Forelimb muscle (tissue), 1 donor: Measurements from ENCODE around the gene VDAC1. TPM values are rescaled to one million over a fixed set of nuclear protein-coding genes. Genes with fewer than 3 reads are reported as not detected.
"Not testable (repeated sequence)": the region's sequence is repeated elsewhere in the genome, so short reads cannot be mapped to it uniquely, and the experiment has no call there.

Experiments used
- DNase-seq: peaks from one replicate; pipeline ENCODE4 v3.0.0-alpha.2; 2013; ENCODE audit warnings: low read depth
- polyA plus RNA-seq: library from polyadenylated mRNA; unstranded; fragments of 120-200 nt; gene quantifications from one replicate; pipeline ENCODE4 v1.2.1, GENCODE V29; 2013; ENCODE audit not compliant: insufficient read length

The VDAC1 gene
- polyA plus RNA-seq, 1 donor = 214 TPM

- no peak for DNase-seq
These were observed 8.8 kb downstream of the VDAC1 start for GRCh38 chr5:133995883-133996563.

- no peak for DNase-seq
These were observed 9.4 kb downstream of the VDAC1 start for GRCh38 chr5:133995341-133995740.

GRCh38 chr5:133994990-133995333, 9.8 kb downstream of the VDAC1 start:
- no peak for DNase-seq

- no peak for DNase-seq
These were observed 10.3 kb downstream of the VDAC1 start for GRCh38 chr5:133994297-133994989.

GRCh38 chr5:133993185-133993936, 11.4 kb downstream of the VDAC1 start:
- DNase-seq = no peak

GRCh38 chr5:133992429-133993155, 12.2 kb downstream of the VDAC1 start:
- no peak for DNase-seq

GRCh38 chr5:133991171-133991910, 13.4 kb downstream of the VDAC1 start:
- DNase-seq = no peak

- DNase-seq = no peak
These were observed 14.4 kb downstream of the VDAC1 start for GRCh38 chr5:133990396-133990795.

GRCh38 chr5:133985540-133986180, 19.1 kb downstream of the VDAC1 start:
- no peak for DNase-seq

GRCh38 chr5:133983674-133984073, 21.1 kb downstream of the VDAC1 start:
- DNase-seq = no peak

- no peak for DNase-seq
These were observed 23.1 kb downstream of the VDAC1 start for GRCh38 chr5:133981714-133982113.

GRCh38 chr5:133980652-133981051, 24.1 kb downstream of the VDAC1 start:
- DNase-seq = no peak

- DNase-seq = no peak
These were observed 25.8 kb downstream of the VDAC1 start for GRCh38 chr5:133978943-133979342.

GRCh38 chr5:133977858-133978257, 26.9 kb downstream of the VDAC1 start:
- DNase-seq = no peak

- DNase-seq = no peak
These were observed 27.5 kb downstream of the VDAC1 start for GRCh38 chr5:133977161-133977787.

GRCh38 chr5:133975546-133975945, 29.2 kb downstream of the VDAC1 start:
- DNase-seq = not testable (repeated sequence)

GRCh38 chr5:133974142-133974541, 30.6 kb downstream of the VDAC1 start:
- DNase-seq = no peak

- DNase-seq = no peak
These were observed 34.4 kb downstream of the VDAC1 start for GRCh38 chr5:133970325-133970909.

GRCh38 chr5:133969654-133970324, 35.0 kb downstream of the VDAC1 start:
- no peak for DNase-seq
